Astrocyte of the spinal cord (primary cell): ENCODE results near the gene OCRL.
A peak's percentile ranks its signal among the peaks of the same experiment; 100 is the strongest.

ENCODE experiments used
- DNase-seq: peaks from one replicate; pipeline ENCODE4 v3.0.0; 2011; ENCODE audit warnings: low read depth, low spot score
- H3K4me3 ChIP-seq: 2 replicates; pipeline ENCODE4 v1.5.1; 2011; ENCODE audit warnings: low read depth, mild to moderate bottlenecking, low read length, moderate library complexity
- CTCF ChIP-seq: IDR thresholded peaks from 2 replicates; pipeline ENCODE4 v1.5.1; 2012; ENCODE audit warnings: low read depth, mild to moderate bottlenecking, low read length, inconsistent platforms
- in situ Hi-C: cut with HindIII; loops from 2 replicates; pipeline ENCODE4 v1.10.0; 2017; ENCODE audit warnings: low sequenced_read_pairs

The OCRL gene

DNA sequence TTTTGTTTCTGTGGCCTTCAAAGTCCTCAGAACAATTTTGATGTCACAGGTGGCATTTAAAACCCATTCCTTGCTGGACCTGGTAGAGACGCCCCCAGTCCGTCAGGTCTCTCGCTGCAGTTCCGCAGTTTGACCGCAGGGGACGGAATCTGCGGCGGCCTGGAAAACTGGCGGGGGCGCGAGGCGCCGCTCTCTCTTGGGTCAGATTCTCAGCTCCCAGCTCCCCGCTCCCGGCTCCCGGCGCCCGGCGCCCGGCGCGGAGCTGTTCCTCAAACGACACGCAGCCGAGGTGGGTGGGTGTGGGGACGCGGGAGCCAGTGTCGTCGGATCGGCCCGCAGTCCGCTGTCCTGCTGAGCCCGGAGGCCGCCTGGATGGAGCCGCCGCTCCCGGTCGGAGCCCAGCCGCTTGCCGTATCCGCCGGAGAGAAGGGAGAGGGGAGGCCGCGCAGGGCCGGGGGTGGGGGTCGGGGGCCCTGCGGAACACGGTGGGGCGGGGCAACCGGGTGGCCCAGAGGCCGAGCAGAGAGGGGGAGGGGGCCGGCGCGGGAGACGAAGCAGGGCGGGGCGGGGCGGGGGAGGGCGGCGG, at the start of gene OCRL:
TSS of gene OCRL (plus strand) at position 192 of the 586 bp plus-strand sequence. CDS start at position 373, 181 bp downstream.
- in situ Hi-C loops: no loop called here
- peak; percentile 77 for TF ChIP-seq CTCF
- peak within 1 kb of the TSS; percentile 58 for H3K4me3 ChIP-seq
- DNase-seq: peak; percentile 64

DNA sequence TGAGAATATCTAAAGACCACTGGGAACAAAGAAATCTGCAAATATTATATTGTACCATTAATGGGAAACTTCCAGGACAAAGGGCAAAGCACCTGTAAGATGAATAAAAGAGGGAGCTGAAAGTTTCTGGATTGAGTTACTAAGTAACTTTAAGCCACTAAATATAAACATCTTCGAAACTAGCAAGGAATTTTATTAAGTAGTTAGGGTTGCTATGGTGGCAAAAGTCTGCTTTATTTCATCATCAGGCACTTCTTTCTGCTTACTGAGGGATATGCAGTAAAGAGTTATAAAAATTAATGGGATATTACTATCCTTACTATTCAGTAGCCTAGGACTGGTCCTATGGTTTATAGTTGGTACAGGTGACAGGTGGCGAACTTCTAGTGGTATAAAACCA, 49.7 kb upstream of the OCRL start:
- DNase-seq: no peak
- TF ChIP-seq CTCF: no peak
- in situ Hi-C loops: no loop called here

DNA sequence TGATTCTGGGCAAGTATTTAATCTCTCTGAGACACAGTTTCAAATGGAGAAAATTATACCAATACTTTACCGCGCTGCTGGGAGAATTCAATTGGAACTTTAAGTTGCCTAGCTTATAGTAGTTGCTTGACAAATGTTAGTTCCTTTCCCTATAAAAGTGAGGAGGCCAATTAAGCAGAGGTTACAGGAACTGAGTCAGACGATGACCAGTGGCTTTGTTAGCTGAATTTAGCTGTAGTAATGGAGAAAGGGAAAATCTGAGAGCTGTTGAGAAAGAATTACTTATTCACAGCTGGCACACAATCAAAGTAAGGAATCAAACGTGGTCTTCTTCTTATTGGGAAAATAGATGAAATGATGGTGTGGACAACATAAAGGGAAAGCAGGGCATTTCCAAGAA, 46.4 kb upstream of the OCRL start:
- H3K4me3 ChIP-seq: no peak overlapping the region
- in situ Hi-C loops: no loop called here
- no peak for TF ChIP-seq CTCF
- peak; percentile 44 for DNase-seq

More for the DNA sequence above, 49.7 kb upstream of the OCRL start:
- no peak overlapping the region for H3K4me3 ChIP-seq

DNA sequence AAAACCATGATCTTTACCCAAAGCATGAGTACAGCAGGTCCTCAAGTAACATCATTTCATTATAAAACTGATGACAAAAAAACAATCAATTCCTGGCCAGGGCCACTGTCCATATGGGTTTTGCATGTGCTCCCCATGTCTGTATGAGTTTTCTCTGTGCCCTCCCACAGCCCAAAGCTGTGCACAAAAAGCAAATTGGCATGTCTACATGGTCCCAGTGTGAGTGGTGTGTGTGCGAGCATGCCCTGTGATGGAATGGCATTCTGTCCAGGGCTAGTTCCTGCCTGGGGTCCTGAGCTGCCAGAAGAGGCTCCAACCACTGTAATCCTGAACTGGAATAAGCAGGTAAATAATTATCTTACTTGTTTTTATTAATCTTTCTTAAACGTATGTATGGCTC, 45.2 kb upstream of the OCRL start:
- in situ Hi-C loops: no loop called here
- no peak for TF ChIP-seq CTCF
- H3K4me3 ChIP-seq: no peak overlapping the region
- no peak for DNase-seq

GRCh38 chrX:129495900-129496299, 44.2 kb upstream of the OCRL start:
- in situ Hi-C loops: no loop called here
- TF ChIP-seq CTCF: no peak
- DNase-seq: peak; percentile 36
- no peak overlapping the region for H3K4me3 ChIP-seq

DNA sequence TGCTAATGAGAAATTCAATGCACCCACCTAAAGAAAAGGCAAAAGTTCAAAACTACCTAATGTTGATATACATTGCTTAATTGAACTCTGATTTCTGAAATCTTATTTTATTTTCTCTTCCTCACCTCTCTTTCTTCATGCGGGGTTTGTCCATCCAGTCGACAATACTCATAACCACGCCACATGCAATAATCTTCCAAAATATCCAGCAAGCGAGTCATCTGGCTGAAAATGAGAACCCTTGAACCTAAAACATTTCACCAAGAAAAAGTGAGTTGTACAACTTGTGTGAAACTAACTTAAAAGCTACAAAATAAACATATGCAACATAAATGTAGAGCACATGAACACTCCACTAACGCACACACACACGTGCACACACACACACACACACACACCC, 43.4 kb upstream of the OCRL start:
- TF ChIP-seq CTCF: no peak
- no peak overlapping the region for H3K4me3 ChIP-seq
- peak; percentile 36 for DNase-seq
- in situ Hi-C loops: no loop called here
